OCI-LY7 (cell line): Measurements from ENCODE around the gene TCEA3.

ENCODE experiments used
- EZH2phosphoT487 ChIP-seq: fragments of 200-600 bp; sonication (generic); IDR thresholded peaks from 2 replicates; pipeline ENCODE4 v1.6.1; 2018; ENCODE audit warnings: low read depth, borderline replicate concordance, mild to moderate bottlenecking, mixed run types, antibody characterized with exemption, low read length, moderate library complexity, mixed read lengths
- TF ChIP-seq, protein P1 (sequence below): fragments of 200-600 bp; sonication (generic); conservative IDR thresholded peaks from 2 replicates; pipeline ENCODE4 v1.5.1; 2014; ENCODE audit warnings: mild to moderate bottlenecking, antibody characterized with exemption, low read length, moderate library complexity, mixed read lengths

DNA sequence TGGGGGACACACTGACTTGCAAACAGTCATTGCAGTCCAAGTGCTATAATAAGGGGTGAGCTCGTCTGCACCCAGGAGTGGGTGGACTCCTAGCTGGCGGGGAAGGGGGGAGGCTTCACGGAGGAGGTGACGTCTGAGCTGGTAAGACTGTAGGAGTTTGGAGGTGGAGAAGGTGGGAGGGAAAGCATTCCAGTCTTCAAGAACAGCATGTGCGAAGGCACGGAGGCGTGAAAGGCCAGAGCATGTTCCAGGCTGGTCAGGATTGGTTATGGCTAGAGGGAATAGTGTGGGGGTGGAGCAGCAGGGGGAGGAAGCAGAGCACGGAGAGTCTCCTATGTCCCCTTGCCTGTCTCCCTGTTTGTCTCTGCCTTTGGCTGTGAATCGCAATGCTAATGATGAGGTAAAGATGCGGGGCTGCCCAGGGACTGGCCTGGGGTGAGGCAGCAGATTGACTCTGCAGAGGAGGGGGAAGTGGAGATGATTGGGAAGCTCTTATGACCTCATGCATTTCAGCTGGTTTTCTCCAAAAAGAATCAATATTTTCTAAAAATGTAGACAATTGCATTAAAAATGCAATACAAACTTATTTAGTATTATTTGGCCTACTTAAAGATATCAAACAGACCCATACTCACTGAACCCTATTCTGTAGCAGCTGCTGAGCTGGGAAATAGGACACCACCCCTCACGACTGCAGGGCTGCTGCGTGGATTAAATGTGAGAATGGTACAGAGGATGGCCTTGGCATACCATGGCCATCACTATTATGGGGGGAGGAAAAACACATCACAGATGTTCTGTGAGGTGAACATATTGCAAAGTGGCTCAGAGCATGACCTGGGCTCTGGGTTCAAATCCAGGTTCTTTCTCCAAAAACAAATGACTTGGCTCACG, 52.3 kb downstream of the TCEA3 start:
- TF ChIP-seq, protein P1, sequence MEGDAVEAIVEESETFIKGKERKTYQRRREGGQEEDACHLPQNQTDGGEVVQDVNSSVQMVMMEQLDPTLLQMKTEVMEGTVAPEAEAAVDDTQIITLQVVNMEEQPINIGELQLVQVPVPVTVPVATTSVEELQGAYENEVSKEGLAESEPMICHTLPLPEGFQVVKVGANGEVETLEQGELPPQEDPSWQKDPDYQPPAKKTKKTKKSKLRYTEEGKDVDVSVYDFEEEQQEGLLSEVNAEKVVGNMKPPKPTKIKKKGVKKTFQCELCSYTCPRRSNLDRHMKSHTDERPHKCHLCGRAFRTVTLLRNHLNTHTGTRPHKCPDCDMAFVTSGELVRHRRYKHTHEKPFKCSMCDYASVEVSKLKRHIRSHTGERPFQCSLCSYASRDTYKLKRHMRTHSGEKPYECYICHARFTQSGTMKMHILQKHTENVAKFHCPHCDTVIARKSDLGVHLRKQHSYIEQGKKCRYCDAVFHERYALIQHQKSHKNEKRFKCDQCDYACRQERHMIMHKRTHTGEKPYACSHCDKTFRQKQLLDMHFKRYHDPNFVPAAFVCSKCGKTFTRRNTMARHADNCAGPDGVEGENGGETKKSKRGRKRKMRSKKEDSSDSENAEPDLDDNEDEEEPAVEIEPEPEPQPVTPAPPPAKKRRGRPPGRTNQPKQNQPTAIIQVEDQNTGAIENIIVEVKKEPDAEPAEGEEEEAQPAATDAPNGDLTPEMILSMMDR: no peak
- TF ChIP-seq EZH2phosphoT487: no peak
